ENCODE measurements around the gene RPL3.
A peak's percentile ranks its signal among the peaks of the same experiment; 100 is the strongest.

The RPL3 gene

DNA sequence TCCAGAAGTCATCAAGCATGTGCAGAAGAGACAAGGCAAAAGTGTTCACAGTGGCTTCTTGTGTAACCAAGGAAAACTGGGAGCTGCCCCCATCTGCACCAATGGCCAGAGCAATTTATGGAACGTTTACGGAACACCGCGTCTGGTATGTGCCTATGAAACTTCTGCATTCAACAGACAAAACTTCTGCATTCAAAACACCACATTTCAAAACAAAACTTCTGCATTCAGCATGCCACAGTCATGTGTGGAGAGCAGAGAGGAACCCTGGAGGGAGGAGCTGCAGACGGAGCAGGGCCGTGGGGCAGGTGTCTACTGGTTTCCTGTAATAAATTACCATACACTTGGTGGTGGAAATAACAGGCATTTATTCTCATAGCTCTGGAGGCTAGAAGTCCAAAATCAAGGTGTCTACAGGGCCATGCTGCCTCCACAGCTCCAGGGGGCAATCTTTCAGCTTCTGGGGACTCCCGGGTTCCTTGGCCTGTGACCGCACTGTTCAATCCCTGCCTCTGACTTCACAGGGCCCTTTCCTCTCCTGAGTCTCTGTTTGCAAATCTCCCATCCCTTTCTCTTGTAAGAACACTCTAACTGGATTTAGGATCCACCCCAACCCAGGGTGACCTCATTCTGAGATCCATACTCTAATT, 32.2 kb downstream of the RPL3 start:
- no peak for TF ChIP-seq POLR2A (IDR thresholded peaks at IDR 0.05; ENCODE audit: low read depth, low read length)
- TF ChIP-seq POU2F2 (IDR thresholded peaks at IDR 0.05; ENCODE audit: low read depth, low read length): no peak
- TF ChIP-seq SPI1 (IDR thresholded peaks at IDR 0.05; ENCODE audit: low read depth, low read length): no peak
- no peak for TF ChIP-seq TAF1 (IDR thresholded peaks at IDR 0.05; ENCODE audit: low read depth, low read length)
- TF ChIP-seq PAX5 (IDR thresholded peaks at IDR 0.05; ENCODE audit: insufficient read depth, low read length, severe bottlenecking): no peak
- no peak for TF ChIP-seq POLR2AphosphoS5 (IDR thresholded peaks at IDR 0.05; ENCODE audit: low read depth, low read length)
- DNase-seq (ENCODE audit: insufficient read length, low spot score): no peak
- FAIRE-seq: peak; percentile 86

DNA sequence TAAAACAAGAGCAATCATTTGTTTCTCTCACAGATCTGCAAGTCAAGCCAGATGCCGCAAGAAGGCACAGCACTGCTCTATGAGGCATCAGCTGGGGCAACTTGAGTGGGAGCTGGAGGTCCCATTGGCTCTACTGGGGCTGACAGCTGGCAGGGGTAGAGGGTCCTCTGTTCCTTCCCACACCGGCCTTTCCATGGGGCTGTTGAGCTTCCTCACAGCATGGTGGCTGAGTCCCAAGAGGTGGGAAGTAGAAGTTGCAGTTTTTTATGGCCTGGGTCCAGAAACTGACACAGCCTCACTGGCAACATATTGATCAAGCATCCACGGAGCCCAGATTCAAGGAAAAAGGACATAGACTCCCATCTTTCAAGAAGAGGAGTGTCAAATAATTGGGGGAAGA, 34.4 kb downstream of the RPL3 start:
- DNase-seq (ENCODE audit: insufficient read length, low spot score) (no peak), FAIRE-seq (no peak)
- TF ChIP-seq SPI1 (IDR thresholded peaks at IDR 0.05; ENCODE audit: low read depth, low read length) (no peak), POLR2A (IDR thresholded peaks at IDR 0.05; ENCODE audit: low read depth, low read length) (no peak), PAX5 (IDR thresholded peaks at IDR 0.05; ENCODE audit: insufficient read depth, low read length, severe bottlenecking) (no peak), POU2F2 (IDR thresholded peaks at IDR 0.05; ENCODE audit: low read depth, low read length) (no peak), POLR2AphosphoS5 (IDR thresholded peaks at IDR 0.05; ENCODE audit: low read depth, low read length) (no peak), TAF1 (IDR thresholded peaks at IDR 0.05; ENCODE audit: low read depth, low read length) (no peak)

DNA sequence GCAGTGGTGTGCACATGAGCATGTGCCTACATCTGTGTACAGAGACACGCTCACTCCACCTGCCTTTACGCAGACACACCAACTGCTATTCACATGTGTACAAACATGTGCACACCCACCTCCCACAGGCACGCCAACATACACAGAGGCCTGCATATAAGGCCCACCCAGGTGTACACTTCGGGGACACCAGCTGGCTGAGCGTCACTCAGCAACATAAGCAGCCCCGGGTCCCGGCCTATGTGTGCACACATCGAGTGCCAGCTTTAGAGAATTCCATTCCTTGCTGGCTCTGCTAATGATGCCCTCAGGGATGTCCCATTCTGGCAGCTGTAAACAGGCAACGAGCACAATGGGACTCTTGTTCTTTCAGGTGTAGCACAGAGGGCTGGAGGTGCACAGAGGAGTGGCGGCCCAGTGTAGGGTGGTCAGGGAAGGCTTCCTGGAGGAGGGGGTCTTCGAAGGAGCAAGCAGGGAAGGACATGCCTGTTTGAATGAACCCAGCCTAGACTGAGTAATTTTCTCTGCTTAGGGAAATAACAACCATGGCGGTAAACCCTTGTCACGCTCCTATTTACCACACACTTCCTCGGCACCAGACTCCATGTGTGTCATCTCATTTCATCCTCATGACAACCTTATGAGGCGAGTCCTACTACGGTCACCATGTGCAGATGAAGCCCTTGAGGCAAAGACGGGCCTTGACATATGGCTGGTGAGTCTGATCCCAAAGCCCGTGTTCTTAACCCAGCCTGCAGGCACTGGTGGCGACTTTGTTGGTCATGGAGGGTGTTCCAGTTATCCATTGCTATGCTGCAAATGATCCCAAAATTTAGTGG, 35.1 kb downstream of the RPL3 start:
- no peak for FAIRE-seq

DNA sequence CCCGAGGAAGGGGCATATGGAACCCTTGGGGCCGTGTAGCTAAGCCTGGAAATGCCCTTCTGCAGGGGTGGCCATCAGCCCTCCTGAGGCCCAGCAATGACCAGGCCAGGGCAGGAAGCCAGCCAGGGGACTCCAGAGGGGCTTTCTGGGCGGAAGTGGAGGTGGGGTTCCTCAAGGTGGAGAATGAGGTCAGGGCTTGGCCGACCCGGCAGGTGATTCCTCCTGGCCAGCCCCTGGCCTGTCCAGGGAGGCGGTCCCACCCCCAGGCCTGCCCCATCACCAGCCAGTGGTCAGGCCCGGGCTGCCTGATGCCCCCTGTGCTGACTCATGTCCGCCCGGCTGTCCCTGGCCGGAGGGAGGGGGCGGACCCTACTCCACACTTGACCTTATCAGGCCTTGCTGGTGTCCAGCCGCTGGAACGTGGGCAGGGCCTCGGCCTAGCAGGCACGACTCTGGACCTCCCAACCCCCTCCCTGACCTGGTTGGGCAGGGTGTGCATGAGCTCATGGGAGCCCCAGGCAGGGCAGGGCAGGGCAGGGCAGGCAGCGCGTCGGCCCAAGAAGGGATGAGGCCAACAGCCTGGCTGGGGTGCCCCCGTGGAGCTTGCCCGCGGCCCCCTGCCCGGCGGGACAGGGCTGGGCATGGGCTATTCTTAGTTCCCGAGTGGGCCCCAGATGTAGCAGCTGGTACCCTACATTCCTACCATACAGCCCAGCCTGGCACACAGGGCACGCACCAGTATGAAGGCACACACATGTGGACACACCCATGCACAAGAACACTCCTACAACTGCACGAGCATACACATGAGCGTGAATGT, 35.9 kb downstream of the RPL3 start:
- TF ChIP-seq PAX5 (IDR thresholded peaks at IDR 0.05; ENCODE audit: insufficient read depth, low read length, severe bottlenecking) (no peak), POLR2AphosphoS5 (IDR thresholded peaks at IDR 0.05; ENCODE audit: low read depth, low read length) (no peak), POU2F2 (IDR thresholded peaks at IDR 0.05; ENCODE audit: low read depth, low read length) (no peak)
- DNase-seq (ENCODE audit: insufficient read length, low spot score) (no peak), FAIRE-seq (no peak)

More for the DNA sequence above, 35.1 kb downstream of the RPL3 start:
- no peak for DNase-seq (ENCODE audit: insufficient read length, low spot score)
- TF ChIP-seq SPI1 (IDR thresholded peaks at IDR 0.05; ENCODE audit: low read depth, low read length) (no peak), PAX5 (IDR thresholded peaks at IDR 0.05; ENCODE audit: insufficient read depth, low read length, severe bottlenecking) (no peak), TAF1 (IDR thresholded peaks at IDR 0.05; ENCODE audit: low read depth, low read length) (no peak)

DNA sequence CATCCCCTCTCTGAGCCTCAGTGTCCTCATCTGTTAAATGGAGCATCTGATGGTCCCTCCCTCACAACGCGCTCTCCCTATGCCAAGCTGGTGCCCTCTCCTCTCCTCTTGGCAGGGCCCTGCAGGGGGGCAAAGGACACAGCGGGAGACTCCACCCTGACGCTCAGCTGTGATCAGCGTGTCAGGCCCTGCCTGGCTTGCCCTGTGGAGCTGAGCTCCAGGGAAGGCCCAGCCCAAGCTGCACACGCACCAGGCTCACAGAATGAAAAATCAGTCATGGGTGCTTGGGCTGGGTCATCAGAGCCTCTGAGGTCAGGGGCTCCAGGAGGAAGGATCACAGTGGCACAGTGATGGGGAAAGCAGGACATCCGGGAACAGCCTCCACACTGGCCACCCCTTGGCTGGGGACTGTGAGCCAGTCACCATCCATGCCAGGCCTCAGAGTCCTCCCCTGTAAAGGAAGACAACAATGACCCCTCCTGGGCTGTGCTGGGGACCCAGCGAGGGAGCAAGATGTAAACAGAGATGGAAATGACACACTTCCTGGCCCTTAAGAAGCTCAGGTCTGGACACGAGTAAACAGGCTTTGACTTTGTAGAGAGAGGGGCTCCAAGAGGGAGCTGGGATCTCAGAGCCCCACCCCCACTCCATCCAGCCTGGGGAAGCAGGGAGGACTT, 36.6 kb downstream of the RPL3 start:
- TF ChIP-seq SPI1 (IDR thresholded peaks at IDR 0.05; ENCODE audit: low read depth, low read length) (no peak), POU2F2 (IDR thresholded peaks at IDR 0.05; ENCODE audit: low read depth, low read length) (no peak), POLR2AphosphoS5 (IDR thresholded peaks at IDR 0.05; ENCODE audit: low read depth, low read length) (no peak), TAF1 (IDR thresholded peaks at IDR 0.05; ENCODE audit: low read depth, low read length) (no peak), POLR2A (IDR thresholded peaks at IDR 0.05; ENCODE audit: low read depth, low read length) (no peak), PAX5 (IDR thresholded peaks at IDR 0.05; ENCODE audit: insufficient read depth, low read length, severe bottlenecking) (no peak)
- DNase-seq (ENCODE audit: insufficient read length, low spot score): no peak
- FAIRE-seq: no peak

DNA sequence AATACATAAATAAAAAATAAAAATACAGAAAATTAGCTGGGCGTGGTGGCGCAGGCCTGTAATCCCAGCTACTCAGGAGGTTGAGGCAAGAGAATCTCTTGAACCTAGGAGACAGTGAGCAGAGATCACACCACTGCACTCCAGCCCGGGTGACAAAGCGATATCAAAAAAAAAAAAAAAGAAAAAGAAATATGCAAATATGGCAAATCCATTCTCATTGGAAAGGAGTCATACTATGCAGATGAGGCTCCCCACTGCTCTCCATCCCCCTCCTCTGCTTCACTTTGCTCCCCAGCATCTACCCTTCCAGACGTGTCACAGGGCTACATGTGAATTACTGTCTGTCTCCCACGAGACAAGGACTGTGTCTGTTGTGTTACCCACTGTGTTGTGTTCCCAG, 38.3 kb downstream of the RPL3 start:
- DNase-seq (ENCODE audit: insufficient read length, low spot score) (no peak), FAIRE-seq (no peak)
- TF ChIP-seq POU2F2 (IDR thresholded peaks at IDR 0.05; ENCODE audit: low read depth, low read length) (no peak), PAX5 (IDR thresholded peaks at IDR 0.05; ENCODE audit: insufficient read depth, low read length, severe bottlenecking) (no peak), POLR2AphosphoS5 (IDR thresholded peaks at IDR 0.05; ENCODE audit: low read depth, low read length) (no peak)

DNA sequence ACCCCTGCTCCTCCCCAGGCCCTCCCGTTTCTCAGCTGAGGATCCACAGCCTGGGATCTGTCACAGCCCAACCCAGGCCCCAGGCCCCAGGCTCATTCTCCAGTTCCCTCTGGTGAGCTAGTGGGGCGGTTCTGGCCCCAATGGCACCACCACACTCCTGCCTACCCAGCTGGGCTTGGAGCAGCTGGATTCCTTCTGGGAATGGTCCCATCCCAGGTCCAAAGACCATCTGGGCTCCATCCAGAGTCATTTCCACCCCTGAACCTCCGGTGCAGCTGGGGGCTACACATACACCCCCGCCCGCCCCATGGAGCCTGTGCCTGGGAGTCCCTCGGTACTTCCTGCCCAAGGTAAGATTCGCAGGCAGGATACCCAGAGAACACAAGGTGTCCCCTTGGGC, 39.2 kb downstream of the RPL3 start:
- TF ChIP-seq POLR2AphosphoS5 (IDR thresholded peaks at IDR 0.05; ENCODE audit: low read depth, low read length) (no peak), TAF1 (IDR thresholded peaks at IDR 0.05; ENCODE audit: low read depth, low read length) (no peak), SPI1 (IDR thresholded peaks at IDR 0.05; ENCODE audit: low read depth, low read length) (no peak), POU2F2 (IDR thresholded peaks at IDR 0.05; ENCODE audit: low read depth, low read length) (no peak), POLR2A (IDR thresholded peaks at IDR 0.05; ENCODE audit: low read depth, low read length) (no peak), PAX5 (IDR thresholded peaks at IDR 0.05; ENCODE audit: insufficient read depth, low read length, severe bottlenecking) (no peak)
- FAIRE-seq (no peak), DNase-seq (ENCODE audit: insufficient read length, low spot score) (no peak)

DNA sequence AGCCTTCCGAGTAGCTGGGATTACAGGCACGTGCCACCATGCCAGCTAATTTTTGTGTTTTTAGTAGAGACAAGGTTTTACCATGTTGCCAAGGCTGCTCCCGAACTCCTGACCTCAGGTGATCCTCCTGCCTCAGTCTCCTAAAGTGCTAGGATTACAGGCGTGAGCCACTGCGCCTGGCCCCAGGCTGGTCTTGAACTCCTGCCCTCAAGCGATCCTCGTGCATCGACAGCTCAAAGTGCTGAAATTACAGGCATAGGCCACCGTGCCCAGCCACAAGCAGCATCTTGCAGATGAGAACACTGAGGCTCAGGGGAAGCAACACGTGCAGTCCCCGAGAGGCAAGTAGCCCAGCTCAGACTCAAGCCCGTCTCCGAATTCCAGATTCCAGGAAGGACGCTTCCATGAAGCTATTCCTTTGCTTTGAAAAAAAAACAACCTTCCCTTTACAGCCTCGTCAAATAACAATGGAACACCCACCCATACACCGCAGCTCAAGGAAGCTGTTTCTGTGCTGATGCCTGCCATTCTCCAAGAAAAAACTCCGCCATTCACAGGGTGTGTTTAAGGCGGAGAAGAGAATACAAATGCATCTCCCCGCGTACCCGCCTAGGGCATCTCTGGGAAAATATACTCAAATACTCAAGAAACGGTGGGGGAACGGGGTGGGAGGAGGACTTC, 40.1 kb downstream of the RPL3 start:
- no peak for FAIRE-seq

More for the DNA sequence above, 40.1 kb downstream of the RPL3 start:
- TF ChIP-seq POLR2AphosphoS5 (IDR thresholded peaks at IDR 0.05; ENCODE audit: low read depth, low read length) (no peak), SPI1 (IDR thresholded peaks at IDR 0.05; ENCODE audit: low read depth, low read length) (no peak), TAF1 (IDR thresholded peaks at IDR 0.05; ENCODE audit: low read depth, low read length) (no peak), PAX5 (IDR thresholded peaks at IDR 0.05; ENCODE audit: insufficient read depth, low read length, severe bottlenecking) (no peak), POU2F2 (IDR thresholded peaks at IDR 0.05; ENCODE audit: low read depth, low read length) (no peak), POLR2A (IDR thresholded peaks at IDR 0.05; ENCODE audit: low read depth, low read length) (no peak)
- DNase-seq (ENCODE audit: insufficient read length, low spot score): no peak

Data from GM12891 (cell line).